HG03175 (cell line): ENCODE measurements around the gene TACC2.

ENCODE experiments used
- ATAC-seq: cut with Tn5 transposase; IDR thresholded peaks from one replicate; pipeline ENCODE4 v1.9.1; 2021; ENCODE audit warnings: mild to moderate bottlenecking, moderate library complexity; ENCODE audit not compliant: unreplicated experiment

TACC2 gene

GRCh38 chr10:122263971-122264370, 275.0 kb downstream of the TACC2 start:
- no peak for ATAC-seq

GRCh38 chr10:122264436-122264835, 275.5 kb downstream of the TACC2 start:
- no peak for ATAC-seq

GRCh38 chr10:122264931-122265330, 276.0 kb downstream of the TACC2 start:
- ATAC-seq = no peak

GRCh38 chr10:122265896-122266295, 276.9 kb downstream of the TACC2 start:
- ATAC-seq = no peak

GRCh38 chr10:122267849-122268737, 279.1 kb downstream of the TACC2 start:
- peak; percentile 84 for ATAC-seq

- ATAC-seq = no peak
Observed at GRCh38 chr10:122269059-122269687, 280.2 kb downstream of the TACC2 start.

- ATAC-seq = no peak
Observed at GRCh38 chr10:122271076-122271475, 282.1 kb downstream of the TACC2 start, which contains the start of gene BTBD16. TSS of gene BTBD16 (plus strand) at chr10:122271296. CDS start at chr10:122275082, 3,786 bp downstream.

GRCh38 chr10:122273966-122274545, 285.1 kb downstream of the TACC2 start:
- no peak for ATAC-seq

- ATAC-seq = no peak
Observed at GRCh38 chr10:122276611-122277208, 287.7 kb downstream of the TACC2 start.

- ATAC-seq = no peak
Observed at GRCh38 chr10:122277526-122278136, 288.7 kb downstream of the TACC2 start.

GRCh38 chr10:122279725-122280141, 290.8 kb downstream of the TACC2 start:
- no peak for ATAC-seq

GRCh38 chr10:122280156-122280555, 291.2 kb downstream of the TACC2 start:
- no peak for ATAC-seq

GRCh38 chr10:122281018-122281626, 292.2 kb downstream of the TACC2 start:
- ATAC-seq = no peak

GRCh38 chr10:122281751-122282150, 292.8 kb downstream of the TACC2 start:
- ATAC-seq = no peak

- ATAC-seq = no peak
Observed at GRCh38 chr10:122282253-122282671, 293.3 kb downstream of the TACC2 start.

- ATAC-seq = no peak
Observed at GRCh38 chr10:122282909-122283308, 293.9 kb downstream of the TACC2 start.

- no peak for ATAC-seq
Observed at GRCh38 chr10:122285506-122286444, 296.8 kb downstream of the TACC2 start.

- no peak for ATAC-seq
Observed at GRCh38 chr10:122286867-122287266, 297.9 kb downstream of the TACC2 start.

GRCh38 chr10:122287570-122287969, 298.6 kb downstream of the TACC2 start:
- ATAC-seq = no peak
